A673 (cell line): ENCODE measurements around the gene TLCD3B.

Experiments
- CTCF ChIP-seq: fragments of 300-800, 200-600 bp; sonication (generic); conservative IDR thresholded peaks from 2 replicates; pipeline ENCODE4 v1.5.1; 2017; ENCODE audit warnings: low read depth, mild to moderate bottlenecking, antibody characterized with exemption, low read length, moderate library complexity, mixed read lengths
- EZH2 ChIP-seq: fragments of 200-600 bp; sonication (generic); IDR thresholded peaks from 2 replicates; pipeline ENCODE4 v1.6.1; 2017; ENCODE audit warnings: borderline replicate concordance, low read depth, mild to moderate bottlenecking, mixed read lengths, antibody characterized with exemption, low read length; ENCODE audit not compliant: poor library complexity, severe bottlenecking

- TF ChIP-seq CTCF (no peak), EZH2 (no peak)
These were observed 44.1 kb downstream of the TLCD3B start for GRCh38 chr16:29986931-29987330.
